Type B pancreatic cell (in vitro differentiated cells): ENCODE measurements around the gene DDX21. TPM values are rescaled to one million over a fixed set of nuclear protein-coding genes. Genes with fewer than 3 reads are reported as not detected.

Experiments used
- DNase-seq: peaks from one replicate; pipeline ENCODE4 v3.0.0; 2021; ENCODE audit warnings: mixed read lengths; ENCODE audit not compliant: unreplicated experiment; ENCODE audit errors: extremely low spot score
- H3K27ac Mint-ChIP-seq: 2 replicates; pipeline ENCODE4 v1.8.0; 2021; ENCODE audit warnings: mild to moderate bottlenecking, mixed read lengths
- H3K27me3 Mint-ChIP-seq: 2 replicates; pipeline ENCODE4 v1.8.0; 2021; ENCODE audit warnings: mixed read lengths
- H3K36me3 Mint-ChIP-seq: 2 replicates; pipeline ENCODE4 v1.8.0; 2021; ENCODE audit warnings: mixed read lengths
- H3K4me1 Mint-ChIP-seq: one replicate; pipeline ENCODE4 v1.8.0; 2021; ENCODE audit warnings: mixed read lengths; ENCODE audit not compliant: unreplicated experiment
- H3K4me3 Mint-ChIP-seq: 2 replicates; pipeline ENCODE4 v1.8.0; 2021; ENCODE audit warnings: mild to moderate bottlenecking, mixed read lengths
- H3K9me3 Mint-ChIP-seq: 2 replicates; pipeline ENCODE4 v1.8.0; 2021; ENCODE audit warnings: mixed read lengths
- total RNA-seq: library from RNA; stranded (reverse); gene quantifications from 2 replicates; pipeline ENCODE4 v1.2.1, GENCODE V29; 2021; ENCODE audit warnings: low replicate concordance
- TF ChIP-seq, protein P1 (sequence below): fragments of 200-600 bp; sonication (generic); conservative IDR thresholded peaks from 2 replicates; pipeline ENCODE4 v1.5.0; 2021; ENCODE audit warnings: antibody characterized with exemption, mild to moderate bottlenecking

Gene DDX21
- total RNA-seq, 1 donor from 2014 or later: 53.2 TPM

DNA sequence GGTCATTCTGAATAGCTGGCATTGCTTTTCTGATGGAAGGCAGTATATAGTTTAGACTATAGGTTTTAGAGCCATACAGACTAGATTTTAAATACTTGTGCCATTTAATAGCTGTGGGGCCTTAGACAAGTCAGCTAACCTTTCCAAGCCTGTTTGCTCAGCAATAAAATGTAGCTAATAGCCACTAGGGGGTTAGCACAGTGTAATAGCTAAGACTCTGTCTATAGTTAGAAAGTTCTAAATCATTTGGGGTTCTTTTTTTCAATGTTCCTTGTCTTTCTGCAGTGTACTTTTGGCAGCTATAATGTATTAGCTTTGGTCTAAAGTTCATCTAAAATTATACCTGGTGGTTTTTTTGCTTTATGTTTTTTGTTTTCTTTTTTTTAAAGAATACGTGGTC, 25.1 kb downstream of the DDX21 start:
- TF ChIP-seq, protein P1, sequence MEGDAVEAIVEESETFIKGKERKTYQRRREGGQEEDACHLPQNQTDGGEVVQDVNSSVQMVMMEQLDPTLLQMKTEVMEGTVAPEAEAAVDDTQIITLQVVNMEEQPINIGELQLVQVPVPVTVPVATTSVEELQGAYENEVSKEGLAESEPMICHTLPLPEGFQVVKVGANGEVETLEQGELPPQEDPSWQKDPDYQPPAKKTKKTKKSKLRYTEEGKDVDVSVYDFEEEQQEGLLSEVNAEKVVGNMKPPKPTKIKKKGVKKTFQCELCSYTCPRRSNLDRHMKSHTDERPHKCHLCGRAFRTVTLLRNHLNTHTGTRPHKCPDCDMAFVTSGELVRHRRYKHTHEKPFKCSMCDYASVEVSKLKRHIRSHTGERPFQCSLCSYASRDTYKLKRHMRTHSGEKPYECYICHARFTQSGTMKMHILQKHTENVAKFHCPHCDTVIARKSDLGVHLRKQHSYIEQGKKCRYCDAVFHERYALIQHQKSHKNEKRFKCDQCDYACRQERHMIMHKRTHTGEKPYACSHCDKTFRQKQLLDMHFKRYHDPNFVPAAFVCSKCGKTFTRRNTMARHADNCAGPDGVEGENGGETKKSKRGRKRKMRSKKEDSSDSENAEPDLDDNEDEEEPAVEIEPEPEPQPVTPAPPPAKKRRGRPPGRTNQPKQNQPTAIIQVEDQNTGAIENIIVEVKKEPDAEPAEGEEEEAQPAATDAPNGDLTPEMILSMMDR: peak; percentile 64
- peaks cover 15% of the 10 kb centered on the region for H3K36me3 Mint-ChIP-seq
- DNase-seq: no peak
- no peak overlapping the region for H3K4me3 Mint-ChIP-seq
- no peaks in the 10 kb centered on the region for H3K4me1 Mint-ChIP-seq
- H3K9me3 Mint-ChIP-seq: no peaks in the 10 kb centered on the region
- H3K27ac Mint-ChIP-seq: no peak overlapping the region
- H3K27me3 Mint-ChIP-seq: no peaks in the 10 kb centered on the region

DNA sequence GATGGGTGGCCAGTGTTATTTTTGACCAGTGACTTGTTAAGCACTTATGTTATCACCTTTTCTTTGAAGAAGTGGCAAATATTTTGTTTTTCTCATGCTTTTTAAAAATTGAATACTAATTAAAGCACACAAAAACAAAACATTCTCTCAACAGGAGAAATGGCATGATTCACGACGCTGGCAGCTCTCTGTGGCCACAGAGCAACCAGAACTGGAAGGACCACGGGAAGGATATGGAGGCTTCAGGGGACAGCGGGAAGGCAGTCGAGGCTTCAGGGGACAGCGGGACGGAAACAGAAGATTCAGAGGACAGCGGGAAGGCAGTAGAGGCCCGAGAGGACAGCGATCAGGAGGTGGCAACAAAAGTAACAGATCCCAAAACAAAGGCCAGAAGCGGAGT, 26.4 kb downstream of the DDX21 start:
- no peak for DNase-seq
- H3K9me3 Mint-ChIP-seq: no peaks in the 10 kb centered on the region
- no peak overlapping the region for H3K27ac Mint-ChIP-seq
- H3K27me3 Mint-ChIP-seq: no peaks in the 10 kb centered on the region
- H3K4me3 Mint-ChIP-seq: no peak overlapping the region
- TF ChIP-seq, protein P1: no peak
- H3K4me1 Mint-ChIP-seq: no peaks in the 10 kb centered on the region
- H3K36me3 Mint-ChIP-seq: peaks cover 15% of the 10 kb centered on the region

DNA sequence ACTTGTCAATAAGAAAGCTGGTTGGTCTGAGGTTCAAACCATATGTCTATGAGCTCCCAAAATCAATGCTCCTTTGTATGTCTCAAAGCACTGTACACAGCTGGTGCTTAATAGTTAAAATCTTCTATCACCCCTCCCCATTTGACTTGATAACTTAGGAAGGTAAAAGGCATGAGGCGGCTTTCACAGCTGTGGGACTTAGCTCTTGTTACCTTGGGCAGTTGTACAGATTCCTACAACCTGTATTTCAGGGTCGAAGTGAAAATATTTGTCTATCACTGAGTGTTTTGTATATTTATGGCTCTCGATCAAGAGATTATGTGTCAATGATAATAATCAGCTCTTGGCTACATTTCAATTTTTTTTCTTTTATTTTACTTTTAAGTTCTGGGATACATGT, 31.6 kb downstream of the DDX21 start:
- TF ChIP-seq, protein P1: no peak
- H3K36me3 Mint-ChIP-seq: peaks cover 8% of the 10 kb centered on the region
- H3K27ac Mint-ChIP-seq: no peak overlapping the region

DNA sequence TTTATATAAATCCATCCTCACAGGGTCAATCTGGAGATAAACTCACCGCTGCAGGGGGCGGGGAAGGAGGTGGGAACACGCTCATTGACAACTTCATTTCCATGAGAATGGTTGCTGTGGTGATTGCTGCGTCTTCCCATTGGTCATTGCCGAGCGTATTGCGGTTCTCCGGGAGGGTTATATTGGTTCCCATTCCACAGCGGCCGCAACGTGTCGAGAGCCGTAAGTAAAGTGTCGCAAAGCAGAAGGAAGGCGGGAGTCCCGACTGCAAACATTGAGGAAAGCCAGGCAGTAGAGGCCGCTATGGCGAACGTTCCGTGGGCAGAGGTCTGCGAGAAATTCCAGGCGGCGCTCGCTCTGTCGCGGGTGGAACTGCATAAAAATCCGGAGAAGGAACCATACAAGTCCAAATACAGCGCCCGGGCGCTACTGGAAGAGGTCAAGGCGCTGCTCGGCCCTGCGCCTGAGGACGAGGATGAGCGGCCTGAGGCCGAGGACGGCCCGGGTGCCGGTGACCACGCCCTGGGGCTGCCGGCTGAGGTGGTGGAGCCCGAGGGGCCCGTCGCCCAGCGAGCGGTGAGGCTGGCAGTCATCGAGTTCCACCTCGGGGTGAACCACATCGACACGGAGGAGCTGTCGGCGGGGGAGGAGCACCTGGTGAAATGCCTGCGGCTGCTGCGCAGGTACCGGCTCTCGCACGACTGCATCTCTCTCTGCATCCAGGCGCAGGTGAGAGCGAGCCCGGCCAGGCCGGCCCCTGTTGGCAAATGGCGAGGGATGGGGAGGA, 32.8 kb downstream of the DDX21 start, which contains the start of gene KIFBP:
Gene KIFBP, plus strand, starts transcription at position 274 of the 787 bp plus-strand sequence. Its CDS starts 30 bp downstream, at position 304.
- no peaks in the 10 kb centered on the region for H3K27me3 Mint-ChIP-seq
- TF ChIP-seq, protein P1: peak; percentile 60
- peak within 1 kb of the TSS; percentile 97 for H3K4me3 Mint-ChIP-seq
- H3K36me3 Mint-ChIP-seq: peaks cover 3% of the 10 kb centered on the region
- H3K27ac Mint-ChIP-seq: peak within 1 kb of the TSS; percentile 92
- H3K4me1 Mint-ChIP-seq: peaks cover 22% of the 10 kb centered on the region
- peak; percentile 88 for DNase-seq
- H3K9me3 Mint-ChIP-seq: no peaks in the 10 kb centered on the region

More for the DNA sequence above, 31.6 kb downstream of the DDX21 start:
- H3K4me1 Mint-ChIP-seq: peaks cover 15% of the 10 kb centered on the region
- no peak for DNase-seq
- no peaks in the 10 kb centered on the region for H3K27me3 Mint-ChIP-seq
- no peaks in the 10 kb centered on the region for H3K9me3 Mint-ChIP-seq
- peak overlapping the region; percentile 97 for H3K4me3 Mint-ChIP-seq

DNA sequence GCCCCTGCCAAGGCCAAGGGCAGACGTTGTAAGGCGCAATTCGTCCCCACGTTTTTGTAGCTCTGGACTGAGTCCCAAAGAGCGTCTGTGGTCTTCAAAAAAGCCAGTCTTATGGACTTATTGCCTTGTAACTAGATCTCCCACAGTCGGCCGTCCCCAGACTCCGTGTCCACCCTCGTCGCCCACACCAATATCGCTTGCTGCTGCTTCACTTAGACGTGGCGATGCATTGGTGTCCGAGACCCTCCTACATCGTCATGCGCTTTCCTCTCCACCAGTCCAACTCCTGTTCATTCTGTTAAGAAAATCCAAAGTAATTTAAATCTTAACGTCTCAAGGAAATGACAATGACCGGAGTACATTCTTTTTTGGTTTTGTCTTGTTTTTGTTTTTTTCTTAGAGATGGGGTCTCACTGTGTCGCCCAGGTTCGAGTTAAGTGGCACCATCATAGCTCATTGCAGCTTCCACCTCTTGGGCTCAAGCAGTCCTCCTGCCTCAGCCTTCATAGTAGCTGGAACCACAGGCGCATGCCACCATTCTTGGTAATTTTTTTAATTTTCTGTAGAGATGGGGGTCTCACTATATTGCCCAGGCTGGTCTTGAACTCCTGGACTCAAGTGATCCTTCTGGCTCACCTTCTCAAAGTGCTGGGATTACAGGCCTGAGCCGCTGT, 33.5 kb downstream of the DDX21 start:
- Mint-ChIP-seq H3K36me3 (peaks cover 3% of the 10 kb centered on the region), H3K4me1 (peaks cover 22% of the 10 kb centered on the region), H3K27me3 (no peaks in the 10 kb centered on the region), H3K9me3 (no peaks in the 10 kb centered on the region), H3K27ac (peak overlapping the region; percentile 92), H3K4me3 (peak overlapping the region; percentile 97)
- DNase-seq: no peak
- TF ChIP-seq, protein P1: no peak
